GM21447 (cell line): Measurements from ENCODE around the gene SDK1.
"Not testable (repeated sequence)": the region's sequence is repeated elsewhere in the genome, so short reads cannot be mapped to it uniquely, and the experiment has no call there.

ENCODE experiments used
- ATAC-seq: cut with Tn5 transposase; IDR thresholded peaks from one replicate; pipeline ENCODE4 v1.9.1; 2021; ENCODE audit not compliant: unreplicated experiment

SDK1 gene

GRCh38 chr7:3648276-3648675 lies 347.2 kb downstream of the SDK1 start:
- ATAC-seq = no peak

GRCh38 chr7:3649250-3649649 lies 348.2 kb downstream of the SDK1 start:
- no peak for ATAC-seq

- no peak for ATAC-seq
Measured at GRCh38 chr7:3649678-3650440, 348.8 kb downstream of the SDK1 start.

GRCh38 chr7:3650844-3651243 lies 349.8 kb downstream of the SDK1 start:
- no peak for ATAC-seq

GRCh38 chr7:3655635-3656034 lies 354.6 kb downstream of the SDK1 start:
- no peak for ATAC-seq

GRCh38 chr7:3657206-3657605 lies 356.2 kb downstream of the SDK1 start:
- ATAC-seq = no peak

- no peak for ATAC-seq
Measured at GRCh38 chr7:3668743-3669142, 367.7 kb downstream of the SDK1 start.

- ATAC-seq = no peak
Measured at GRCh38 chr7:3670898-3671297, 369.8 kb downstream of the SDK1 start.

GRCh38 chr7:3673524-3673923 lies 372.5 kb downstream of the SDK1 start:
- ATAC-seq = no peak

- no peak for ATAC-seq
Measured at GRCh38 chr7:3678314-3678810, 377.3 kb downstream of the SDK1 start.

GRCh38 chr7:3682028-3682710 lies 381.1 kb downstream of the SDK1 start:
- ATAC-seq = no peak

- no peak for ATAC-seq
Measured at GRCh38 chr7:3683546-3684539, 382.8 kb downstream of the SDK1 start.

GRCh38 chr7:3688071-3688470 lies 387.0 kb downstream of the SDK1 start:
- no peak for ATAC-seq

- ATAC-seq = no peak
Measured at GRCh38 chr7:3688842-3689241, 387.8 kb downstream of the SDK1 start.

- ATAC-seq = no peak
Measured at GRCh38 chr7:3691478-3692158, 390.6 kb downstream of the SDK1 start.

GRCh38 chr7:3695602-3696001 lies 394.6 kb downstream of the SDK1 start:
- no peak for ATAC-seq

GRCh38 chr7:3696113-3696512 lies 395.1 kb downstream of the SDK1 start:
- ATAC-seq = no peak

- no peak for ATAC-seq
Measured at GRCh38 chr7:3697472-3697871, 396.4 kb downstream of the SDK1 start.

GRCh38 chr7:3705258-3705657 lies 404.2 kb downstream of the SDK1 start:
- ATAC-seq = no peak

- not testable (repeated sequence) for ATAC-seq
Measured at GRCh38 chr7:3706091-3706490, 405.0 kb downstream of the SDK1 start.

- no peak for ATAC-seq
Measured at GRCh38 chr7:3710122-3710521, 409.1 kb downstream of the SDK1 start.
